IMR-90 (cell line): ENCODE results near the gene C19orf33.

ENCODE experiments used
- BHLHE40 ChIP-seq: fragments of 150-350 bp; IDR thresholded peaks from 2 replicates; pipeline ENCODE4 v1.6.1; 2016; ENCODE audit warnings: mild to moderate bottlenecking, low read depth, low read length
- CEBPB ChIP-seq: IDR thresholded peaks from 2 replicates; pipeline ENCODE4 v1.6.1; 2012; ENCODE audit warnings: low read depth, low read length, improper control_type of control experiment
- FOS ChIP-seq: fragments of 150-350 bp; IDR thresholded peaks from 2 replicates; pipeline ENCODE4 v1.6.1; 2016; ENCODE audit warnings: low read depth, low read length
- MAZ ChIP-seq: IDR thresholded peaks from 2 replicates; pipeline ENCODE4 v1.6.1; 2012; ENCODE audit warnings: low read depth, mild to moderate bottlenecking, low read length, improper control_type of control experiment, moderate library complexity, borderline replicate concordance
- POLR2A ChIP-seq: IDR thresholded peaks from 2 replicates; pipeline ENCODE4 v1.6.1; 2012; ENCODE audit warnings: mild to moderate bottlenecking, low read depth, low read length
- RAD21 ChIP-seq: IDR thresholded peaks from 2 replicates; pipeline ENCODE4 v1.6.1; 2012; ENCODE audit warnings: low read length, improper control_type of control experiment
- TF ChIP-seq, protein P1 (sequence below): conservative IDR thresholded peaks from 2 replicates; pipeline ENCODE4 v1.5.1; 2012; ENCODE audit warnings: mild to moderate bottlenecking, low read depth, low read length, improper control_type of control experiment
- TF ChIP-seq, protein P2 (sequence below): fragments of 150-350 bp; IDR thresholded peaks from 2 replicates; pipeline ENCODE4 v1.6.1; 2017; ENCODE audit warnings: mild to moderate bottlenecking, antibody characterized with exemption, low read length, low read depth
- TF ChIP-seq, protein P3 (sequence below): fragments of 150-350 bp; IDR thresholded peaks from 2 replicates; pipeline ENCODE4 v1.6.1; 2016; ENCODE audit warnings: low read depth, mild to moderate bottlenecking, low read length, moderate library complexity, borderline replicate concordance

DNA sequence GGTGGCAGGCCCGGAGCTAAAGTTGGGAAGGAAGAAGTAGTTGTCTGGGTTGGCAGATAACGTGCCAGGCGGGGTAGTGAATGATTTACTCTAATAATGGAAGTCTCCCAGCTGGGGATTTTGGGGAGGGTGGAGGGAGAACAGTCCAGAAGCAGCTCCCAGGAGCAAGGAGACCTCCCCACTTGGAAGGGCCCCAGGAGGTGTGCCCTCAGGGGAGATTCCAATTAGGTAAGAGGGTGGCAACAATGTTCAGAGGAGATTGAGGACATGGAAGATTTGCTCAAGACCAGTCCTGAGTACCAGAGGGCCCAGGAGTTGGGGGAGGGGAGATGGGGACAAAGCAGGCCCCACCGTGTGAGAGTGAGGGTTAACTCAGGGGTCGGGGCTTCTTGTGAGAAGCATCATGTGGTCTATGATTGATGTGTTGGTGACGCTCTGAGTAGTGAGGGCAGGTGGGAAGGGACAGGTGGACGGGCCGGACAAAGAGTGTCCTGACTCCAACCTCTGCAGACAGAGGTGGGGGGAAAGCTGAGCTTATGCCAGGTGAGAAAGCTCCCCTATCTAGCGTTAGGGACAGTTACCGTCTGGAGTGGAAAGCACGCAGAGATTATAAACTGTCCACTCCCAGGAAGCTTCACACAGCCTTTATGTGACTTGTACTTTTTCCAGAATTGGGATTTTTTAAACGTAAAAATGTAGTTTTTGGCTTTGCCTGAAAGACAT is 36.1 kb upstream of the C19orf33 start:
- TF ChIP-seq, protein P1, sequence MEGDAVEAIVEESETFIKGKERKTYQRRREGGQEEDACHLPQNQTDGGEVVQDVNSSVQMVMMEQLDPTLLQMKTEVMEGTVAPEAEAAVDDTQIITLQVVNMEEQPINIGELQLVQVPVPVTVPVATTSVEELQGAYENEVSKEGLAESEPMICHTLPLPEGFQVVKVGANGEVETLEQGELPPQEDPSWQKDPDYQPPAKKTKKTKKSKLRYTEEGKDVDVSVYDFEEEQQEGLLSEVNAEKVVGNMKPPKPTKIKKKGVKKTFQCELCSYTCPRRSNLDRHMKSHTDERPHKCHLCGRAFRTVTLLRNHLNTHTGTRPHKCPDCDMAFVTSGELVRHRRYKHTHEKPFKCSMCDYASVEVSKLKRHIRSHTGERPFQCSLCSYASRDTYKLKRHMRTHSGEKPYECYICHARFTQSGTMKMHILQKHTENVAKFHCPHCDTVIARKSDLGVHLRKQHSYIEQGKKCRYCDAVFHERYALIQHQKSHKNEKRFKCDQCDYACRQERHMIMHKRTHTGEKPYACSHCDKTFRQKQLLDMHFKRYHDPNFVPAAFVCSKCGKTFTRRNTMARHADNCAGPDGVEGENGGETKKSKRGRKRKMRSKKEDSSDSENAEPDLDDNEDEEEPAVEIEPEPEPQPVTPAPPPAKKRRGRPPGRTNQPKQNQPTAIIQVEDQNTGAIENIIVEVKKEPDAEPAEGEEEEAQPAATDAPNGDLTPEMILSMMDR, result no peak
- no peak for TF ChIP-seq POLR2A
- TF ChIP-seq, protein P2, sequence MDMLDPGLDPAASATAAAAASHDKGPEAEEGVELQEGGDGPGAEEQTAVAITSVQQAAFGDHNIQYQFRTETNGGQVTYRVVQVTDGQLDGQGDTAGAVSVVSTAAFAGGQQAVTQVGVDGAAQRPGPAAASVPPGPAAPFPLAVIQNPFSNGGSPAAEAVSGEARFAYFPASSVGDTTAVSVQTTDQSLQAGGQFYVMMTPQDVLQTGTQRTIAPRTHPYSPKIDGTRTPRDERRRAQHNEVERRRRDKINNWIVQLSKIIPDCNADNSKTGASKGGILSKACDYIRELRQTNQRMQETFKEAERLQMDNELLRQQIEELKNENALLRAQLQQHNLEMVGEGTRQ, result no peak
- no peak for TF ChIP-seq BHLHE40
- no peak for TF ChIP-seq CEBPB
- TF ChIP-seq RAD21, result no peak
- TF ChIP-seq FOS, result no peak
- TF ChIP-seq MAZ, result no peak
- TF ChIP-seq, protein P3, sequence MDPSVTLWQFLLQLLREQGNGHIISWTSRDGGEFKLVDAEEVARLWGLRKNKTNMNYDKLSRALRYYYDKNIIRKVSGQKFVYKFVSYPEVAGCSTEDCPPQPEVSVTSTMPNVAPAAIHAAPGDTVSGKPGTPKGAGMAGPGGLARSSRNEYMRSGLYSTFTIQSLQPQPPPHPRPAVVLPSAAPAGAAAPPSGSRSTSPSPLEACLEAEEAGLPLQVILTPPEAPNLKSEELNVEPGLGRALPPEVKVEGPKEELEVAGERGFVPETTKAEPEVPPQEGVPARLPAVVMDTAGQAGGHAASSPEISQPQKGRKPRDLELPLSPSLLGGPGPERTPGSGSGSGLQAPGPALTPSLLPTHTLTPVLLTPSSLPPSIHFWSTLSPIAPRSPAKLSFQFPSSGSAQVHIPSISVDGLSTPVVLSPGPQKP, result no peak
